HG03520 (cell line): ENCODE results near the gene IP6K2.

Experiments
- ATAC-seq: cut with Tn5 transposase; IDR thresholded peaks from one replicate; pipeline ENCODE4 v1.9.1; 2021; ENCODE audit warnings: mild to moderate bottlenecking, moderate library complexity; ENCODE audit not compliant: unreplicated experiment

IP6K2 gene

DNA sequence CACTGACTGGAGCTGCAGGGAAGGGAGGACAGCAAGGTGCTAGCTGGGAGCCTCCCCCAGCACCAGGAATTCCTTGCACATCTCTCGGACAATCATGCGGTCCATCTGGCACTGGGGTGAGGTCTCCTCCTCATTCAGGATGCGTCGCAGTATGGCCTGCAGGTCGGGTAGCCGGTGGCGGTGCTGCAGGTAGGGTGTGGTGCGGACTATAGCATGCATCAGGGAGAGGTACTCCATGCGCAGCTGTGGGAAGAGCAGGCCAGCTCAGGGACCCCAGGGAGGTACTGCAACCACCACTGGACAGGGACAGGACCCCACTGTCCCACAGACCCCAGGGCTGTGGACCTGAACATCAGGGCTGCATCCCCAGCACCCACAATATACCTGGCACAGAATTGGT, 42.5 kb downstream of the IP6K2 start:
- ATAC-seq, result no peak

DNA sequence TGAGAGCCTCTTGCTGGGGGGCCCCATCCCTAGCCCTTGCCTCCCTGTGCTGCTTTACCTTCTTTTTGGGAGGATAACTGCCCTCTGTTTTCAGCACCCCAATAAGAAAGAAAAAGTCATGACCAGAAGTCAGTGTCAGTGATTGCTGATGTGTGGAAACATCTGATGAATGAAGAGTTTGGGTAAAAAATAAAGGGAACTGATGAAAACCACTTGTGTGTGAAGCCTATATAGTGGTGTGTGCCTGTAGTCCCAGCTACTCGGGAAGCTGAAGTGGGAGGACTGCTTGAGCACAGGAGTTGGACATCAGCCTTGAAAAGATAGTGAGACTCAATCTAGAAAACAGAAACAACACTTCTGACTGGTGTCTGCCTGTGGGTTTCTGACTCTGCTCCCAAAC, 44.5 kb downstream of the IP6K2 start:
- ATAC-seq, result no peak

DNA sequence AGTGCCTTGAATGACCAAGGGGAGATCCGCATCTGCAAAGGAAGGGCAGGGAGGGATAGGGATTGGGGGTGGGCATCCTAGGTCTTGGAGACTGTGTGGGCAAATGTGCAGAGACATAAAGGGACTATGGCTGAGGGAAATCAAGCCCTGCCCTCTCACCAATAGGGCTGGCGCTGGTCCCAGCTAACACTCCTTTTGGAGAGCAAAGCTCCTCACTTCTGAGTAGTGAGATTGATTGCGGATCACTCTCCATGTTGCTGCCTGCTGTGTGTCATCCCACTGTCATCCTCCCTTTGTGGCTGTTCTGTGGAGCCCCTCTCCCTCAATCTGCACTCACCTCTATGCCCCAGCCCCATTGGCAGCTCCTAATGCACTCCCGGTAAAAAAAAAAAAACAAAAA, 52.1 kb downstream of the IP6K2 start:
- no peak for ATAC-seq

DNA sequence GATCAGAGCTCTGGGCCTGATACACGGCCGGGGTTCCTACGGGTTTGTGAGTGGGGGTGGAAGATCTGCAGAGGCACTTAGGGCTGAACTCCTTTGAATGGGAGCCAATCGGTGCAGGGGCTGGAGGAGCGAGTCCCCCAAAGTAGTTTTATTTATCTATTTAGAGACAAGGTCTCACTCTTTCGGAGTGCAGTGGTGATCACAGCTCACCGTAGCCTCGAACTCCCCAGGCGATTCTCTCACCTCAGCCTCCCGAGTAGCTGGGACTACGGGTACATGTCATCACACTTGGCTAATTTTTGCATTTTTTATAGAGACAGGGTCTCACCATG, 52.7 kb downstream of the IP6K2 start:
- ATAC-seq, result no peak

DNA sequence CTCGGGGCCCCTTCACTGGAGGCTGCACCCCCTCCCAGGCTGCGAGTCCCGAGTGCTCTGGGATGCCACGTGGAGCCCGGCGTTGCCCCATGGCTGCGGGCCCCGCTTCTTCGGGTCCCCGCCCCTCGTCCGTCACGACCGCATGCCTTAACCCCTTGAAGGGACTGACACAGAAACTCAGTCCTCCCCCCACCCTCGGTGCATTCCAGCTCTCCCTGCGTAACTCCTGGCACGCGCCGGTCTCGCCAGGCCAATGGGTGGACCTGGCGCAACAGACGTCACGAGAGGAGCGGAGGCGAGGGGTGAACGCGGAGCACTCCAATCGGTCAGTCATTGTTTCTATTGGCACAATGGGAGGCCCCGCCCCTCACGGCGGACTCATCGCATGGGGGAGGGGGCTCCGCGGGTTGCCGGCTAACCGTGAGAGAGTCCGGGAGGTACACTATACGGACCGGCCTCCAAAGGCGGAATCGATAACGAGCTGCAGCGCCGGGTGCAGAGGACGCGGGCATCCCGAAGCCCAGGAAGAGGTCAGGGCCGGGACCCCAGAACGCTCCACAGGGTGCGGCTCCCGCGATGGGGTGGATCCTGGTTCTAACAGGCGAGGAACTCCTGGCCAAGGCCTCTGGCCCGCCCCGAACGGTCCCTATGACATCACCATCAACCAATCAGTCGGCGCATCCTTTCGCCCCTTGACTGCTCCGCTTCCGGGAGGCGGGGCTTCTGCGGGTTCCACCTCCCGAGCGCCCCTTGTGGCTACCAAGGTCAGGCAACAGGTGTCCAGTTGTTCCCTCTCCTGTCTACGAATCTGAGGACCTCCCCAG, 53.3 kb downstream of the IP6K2 start:
- peak; percentile 79 for ATAC-seq

DNA sequence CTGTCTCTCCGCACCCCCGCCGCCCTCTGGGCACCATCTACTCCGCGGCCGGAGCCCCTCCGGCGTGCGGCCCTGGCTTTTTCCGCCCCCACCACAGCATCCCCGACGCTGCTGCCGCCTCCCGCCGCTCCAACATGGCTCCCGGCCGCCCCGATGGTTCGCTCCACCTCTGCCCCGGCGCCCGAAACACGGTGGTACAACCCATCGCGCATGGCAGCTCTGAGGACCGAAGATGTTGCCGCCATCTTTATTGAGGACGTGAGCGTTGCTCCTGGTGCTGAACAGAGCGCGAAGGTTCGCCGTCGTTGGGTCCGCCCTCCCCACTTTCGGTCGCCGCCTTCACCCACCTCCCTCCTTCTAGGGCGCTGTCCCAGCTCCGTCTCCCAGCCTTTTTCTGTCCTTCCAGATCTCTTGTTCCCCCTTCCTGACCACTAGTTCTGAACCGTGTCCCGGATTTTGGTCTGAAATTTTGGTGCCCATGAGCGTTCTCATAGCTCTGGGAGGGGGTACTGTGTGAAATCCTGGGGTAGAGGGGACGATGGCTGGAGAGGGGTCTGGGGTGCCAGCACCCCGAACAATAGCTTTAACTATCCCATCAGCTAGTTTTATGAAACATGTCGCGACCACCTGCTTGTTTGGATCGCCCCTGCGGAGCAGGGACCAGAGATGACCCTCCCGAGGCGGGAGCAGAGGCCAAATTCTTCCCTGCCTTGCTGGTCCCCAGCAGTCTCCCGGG, 54.1 kb downstream of the IP6K2 start, which contains the start of gene CELSR3:
Gene CELSR3 (minus strand): TSS at position 134 of the 736 bp plus-strand sequence. CDS start 252 bp downstream, outside the sequence.
- no peak for ATAC-seq

DNA sequence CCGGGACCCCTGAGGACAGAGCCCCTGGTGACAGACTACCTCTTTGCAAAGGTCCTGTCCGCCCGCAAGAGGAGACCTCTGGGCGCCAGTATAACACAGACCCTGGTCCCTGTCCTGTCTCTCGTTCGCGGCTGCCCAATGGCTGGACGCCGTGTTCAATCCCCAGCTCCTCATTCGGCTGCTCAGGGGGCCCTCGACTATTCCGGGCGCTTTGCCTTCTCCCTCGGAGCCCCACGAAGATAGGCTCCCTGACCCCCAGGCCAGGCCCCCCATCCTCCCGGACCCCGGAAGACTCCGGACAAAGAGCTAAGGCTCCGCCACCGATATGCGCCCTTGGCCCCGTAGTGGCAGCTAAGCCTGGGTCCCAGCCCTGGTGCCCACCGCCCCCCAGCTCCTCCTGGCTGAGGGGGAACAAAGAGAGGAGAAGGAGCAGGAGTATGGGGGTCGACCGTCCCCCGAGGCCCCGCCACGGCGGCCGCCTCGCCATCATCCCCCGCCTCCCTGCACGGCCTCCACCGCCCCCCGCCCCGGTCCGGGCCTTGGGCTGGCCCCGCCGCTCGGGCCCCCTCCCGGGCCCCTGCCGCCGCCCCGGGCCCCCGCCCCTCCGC, 54.8 kb downstream of the IP6K2 start:
- no peak for ATAC-seq

DNA sequence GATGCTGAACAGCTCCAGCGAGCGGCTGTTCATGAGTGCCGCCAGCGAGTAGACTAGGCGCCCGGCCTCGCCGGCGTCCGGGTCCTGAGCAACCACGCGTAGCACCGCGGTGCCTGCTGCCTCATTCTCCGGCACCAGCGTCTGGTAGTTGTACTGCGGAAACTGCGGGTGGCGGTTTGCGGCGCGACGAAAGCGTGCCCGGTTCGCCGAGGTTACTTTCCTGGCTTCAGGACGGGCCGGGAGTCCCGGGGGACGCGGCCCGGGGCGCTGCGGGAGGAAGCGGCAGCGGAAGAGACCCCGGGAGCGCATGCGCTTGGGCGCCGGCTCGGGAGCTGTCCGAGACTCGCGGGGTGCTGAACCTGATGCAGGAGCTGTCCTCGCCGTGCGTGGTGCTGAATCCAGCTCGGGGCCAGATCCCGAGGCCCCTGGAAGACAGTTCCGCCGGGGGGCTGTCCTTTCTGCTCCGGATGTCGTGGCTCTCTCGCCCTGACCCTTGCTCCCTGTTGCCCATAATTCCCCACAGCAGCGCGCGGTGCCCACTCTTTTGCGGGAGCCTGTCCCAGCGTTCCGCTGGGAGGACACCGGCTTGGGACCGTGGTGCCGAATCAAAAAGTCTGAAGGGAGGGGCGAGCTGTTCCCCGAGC, 55.4 kb downstream of the IP6K2 start:
- no peak for ATAC-seq

DNA sequence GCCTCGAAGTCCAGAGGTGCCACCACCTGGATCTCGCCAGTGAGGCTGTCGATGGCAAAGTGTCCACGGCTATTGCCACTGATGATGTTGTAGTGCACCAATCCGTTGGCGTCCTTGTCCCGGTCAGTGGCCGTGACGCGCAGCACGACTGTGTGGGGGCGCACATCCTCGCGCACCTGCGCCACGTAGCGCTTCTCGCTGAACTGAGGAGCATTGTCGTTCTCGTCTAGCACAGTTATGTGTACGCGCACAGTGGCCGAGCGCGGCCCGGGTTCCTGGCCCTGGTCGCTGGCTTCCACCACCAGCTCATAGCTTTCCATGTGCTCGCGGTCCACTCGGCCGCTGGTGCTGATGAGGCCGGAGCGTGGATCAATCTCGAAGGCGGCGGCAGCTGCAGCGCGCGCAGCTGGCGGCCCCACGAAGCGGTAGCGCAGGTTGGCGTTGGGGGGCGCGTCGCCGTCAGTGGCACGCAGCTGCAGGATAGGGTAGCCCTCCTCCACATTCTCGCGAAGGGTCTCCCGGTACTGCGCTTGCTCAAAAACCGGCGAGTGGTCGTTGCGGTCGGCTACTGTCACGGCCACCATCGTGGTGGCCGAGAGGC, 56.1 kb downstream of the IP6K2 start:
- no peak for ATAC-seq

DNA sequence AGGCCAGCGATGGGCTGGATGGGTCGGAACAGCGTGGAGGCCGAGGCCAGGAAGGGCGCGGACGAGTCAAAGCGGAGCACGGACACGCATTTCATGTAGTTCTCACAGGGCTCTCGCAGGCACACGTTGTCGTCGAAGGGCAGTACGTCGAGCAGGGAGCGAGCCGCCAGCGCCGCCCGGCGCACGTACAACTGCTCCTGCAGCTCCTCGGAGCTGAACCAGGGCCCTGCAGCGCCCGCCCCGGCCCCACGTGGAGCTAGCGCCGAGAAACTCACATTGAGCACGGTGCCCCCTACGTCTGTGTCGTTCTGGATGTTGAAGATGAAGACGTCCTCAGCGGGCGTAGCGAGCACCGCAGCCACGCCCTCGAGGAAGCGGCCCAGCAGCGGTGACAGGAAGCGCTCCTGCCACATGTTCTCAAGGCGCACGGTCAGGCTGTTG, 60.2 kb downstream of the IP6K2 start:
- no peak for ATAC-seq

DNA sequence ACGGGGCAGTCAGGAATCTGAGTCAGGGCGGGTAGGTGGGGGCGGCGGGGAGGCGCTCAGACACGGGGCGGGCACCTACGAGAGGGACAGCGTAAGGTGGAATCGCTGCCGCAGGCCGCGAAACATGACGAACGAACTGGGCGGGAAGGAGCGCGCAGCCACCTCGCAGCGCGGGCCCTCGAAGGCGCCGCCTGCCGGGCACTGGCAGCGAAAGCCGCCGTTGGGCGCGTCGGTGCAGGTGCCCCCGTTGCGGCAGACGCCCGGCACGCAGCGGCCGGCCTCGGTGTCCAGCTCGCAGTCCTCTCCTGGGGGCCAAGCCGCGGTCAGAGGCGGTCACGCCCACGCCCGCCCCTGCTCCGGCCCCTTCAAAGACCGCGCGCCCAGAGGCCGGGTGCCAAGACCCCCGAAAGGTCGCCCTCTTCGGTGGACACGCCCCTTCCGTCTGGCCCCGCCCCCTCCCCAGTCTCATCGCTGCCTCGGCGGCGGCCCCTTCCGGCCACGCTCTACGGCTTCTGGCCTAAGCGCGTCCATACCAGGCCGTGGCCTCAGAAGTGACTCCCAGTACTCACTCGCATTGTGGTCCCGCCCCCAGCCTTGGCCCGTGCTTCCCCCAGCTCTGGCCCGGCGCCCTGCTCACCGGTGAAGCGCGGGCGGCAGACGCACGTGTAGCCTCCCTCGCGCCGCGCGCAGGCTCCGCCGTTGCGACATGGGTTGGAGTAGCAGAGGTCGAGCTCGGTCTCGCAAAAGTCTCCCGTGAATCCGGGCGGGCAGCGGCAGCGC, 60.8 kb downstream of the IP6K2 start:
- no peak for ATAC-seq

DNA sequence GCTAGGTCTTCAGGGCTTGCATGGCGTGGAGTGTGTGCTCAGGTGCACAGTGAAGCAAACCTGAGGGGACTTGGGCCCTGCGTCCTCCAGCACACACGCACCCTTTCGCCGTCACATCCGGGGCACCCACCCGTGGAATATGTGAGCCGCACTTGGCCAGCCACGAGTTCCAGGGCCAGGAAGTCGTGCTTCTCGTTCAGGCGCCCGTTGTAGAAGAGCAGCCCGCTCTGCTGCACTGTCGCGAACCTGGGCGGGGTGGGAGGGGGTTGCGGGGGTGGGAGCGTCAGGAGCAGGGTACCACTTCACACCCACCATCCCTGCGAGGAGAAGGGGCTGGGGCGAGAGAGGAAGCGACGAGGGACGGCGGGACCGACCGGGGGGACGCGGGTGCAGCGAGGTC, 61.4 kb downstream of the IP6K2 start:
- no peak for ATAC-seq

DNA sequence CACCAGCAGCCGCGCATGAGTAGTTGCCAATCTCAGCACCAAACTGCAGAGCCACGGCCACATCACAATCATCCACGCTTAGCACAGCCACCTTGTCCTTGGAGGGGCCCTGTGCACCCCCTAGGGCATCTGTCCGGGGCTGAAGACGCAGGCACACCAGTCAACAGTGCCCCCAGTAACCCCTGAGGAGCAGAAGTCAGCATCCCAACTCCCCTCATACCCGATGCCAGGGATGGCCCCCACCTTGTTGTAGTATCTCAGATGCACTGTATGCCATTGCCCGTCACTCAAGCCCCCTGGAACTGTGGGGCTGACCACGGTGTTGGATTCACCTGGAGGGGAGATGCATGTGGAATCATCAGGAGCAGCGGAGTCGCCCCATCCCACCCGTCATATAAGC, 62.0 kb downstream of the IP6K2 start:
- ATAC-seq, result no peak

DNA sequence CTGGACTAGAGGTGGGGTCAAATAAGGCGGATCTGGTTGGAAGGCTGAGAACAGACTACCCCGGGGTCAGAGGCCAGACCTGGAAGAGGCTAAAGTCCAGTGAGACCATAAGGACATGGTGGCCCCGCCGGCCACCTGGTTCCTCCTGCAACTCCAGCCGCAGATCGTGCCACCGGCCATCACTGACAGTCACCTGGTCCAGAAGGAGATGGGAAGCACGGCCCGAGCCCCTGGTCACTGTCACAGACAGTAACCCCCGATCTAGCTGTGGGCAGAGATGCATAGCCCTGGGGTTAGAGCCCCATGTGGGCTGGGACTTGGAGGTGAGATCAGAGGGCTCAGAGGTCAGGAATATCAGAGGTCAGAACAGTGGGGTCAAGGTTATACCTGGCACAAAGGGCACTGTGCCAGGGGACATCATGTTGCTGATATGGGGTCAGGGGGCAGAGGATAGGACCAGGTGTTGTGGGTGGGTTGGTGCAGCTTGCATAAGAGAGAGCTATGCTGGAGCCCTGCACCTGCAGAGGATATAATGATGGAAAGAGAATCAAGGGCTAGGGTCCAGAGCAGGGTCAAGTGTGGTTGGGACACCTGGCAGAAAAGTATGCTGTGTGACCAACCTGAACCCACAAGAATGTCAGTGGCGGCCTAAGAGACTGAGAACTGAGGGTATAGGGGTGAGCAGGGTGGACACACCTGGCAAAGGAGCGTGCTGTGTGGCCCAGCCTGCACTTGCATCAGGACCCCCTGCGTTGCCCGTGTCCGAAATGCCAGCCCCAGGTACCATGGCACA, 63.9 kb downstream of the IP6K2 start:
- no peak for ATAC-seq

DNA sequence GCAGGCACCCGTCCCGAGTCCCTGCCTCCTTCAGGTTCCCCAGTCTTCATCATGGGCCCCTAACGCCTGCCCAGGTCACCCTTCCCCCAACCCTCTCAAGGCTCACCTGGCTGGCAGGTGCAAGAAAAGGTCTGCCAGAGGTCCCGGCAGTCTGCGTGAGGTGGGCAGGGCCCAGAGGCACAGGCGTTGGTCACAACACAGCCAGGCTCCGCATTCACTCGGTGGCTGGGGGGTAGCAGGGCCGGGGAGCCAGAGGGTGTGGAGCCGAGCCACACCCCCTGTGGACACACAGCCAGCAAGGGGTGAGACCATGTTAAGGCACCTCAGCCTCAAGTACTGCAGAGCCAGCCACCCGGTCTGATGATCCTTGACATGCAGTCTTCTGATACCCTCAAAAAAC, 65.2 kb downstream of the IP6K2 start:
- no peak for ATAC-seq

DNA sequence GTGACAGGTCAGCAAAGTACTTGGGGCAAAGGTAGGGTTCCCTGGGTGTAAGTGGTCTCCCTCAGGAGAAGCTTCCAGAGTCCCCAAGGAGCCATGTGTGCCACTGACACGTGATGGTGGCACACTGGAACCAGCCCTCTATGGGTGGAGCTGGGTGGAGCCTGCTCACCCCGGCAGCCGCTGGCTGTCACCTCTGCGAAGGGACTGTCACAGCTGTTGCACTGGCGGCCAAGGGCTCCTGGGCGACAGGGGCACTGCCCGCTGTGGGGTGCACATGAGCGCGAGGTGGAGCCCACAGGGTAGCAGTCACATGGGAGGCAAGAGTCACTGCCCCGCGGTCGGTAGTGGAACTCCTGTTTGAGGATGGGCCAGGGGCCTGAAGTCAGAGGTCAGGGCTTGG, 66.3 kb downstream of the IP6K2 start:
- no peak for ATAC-seq

DNA sequence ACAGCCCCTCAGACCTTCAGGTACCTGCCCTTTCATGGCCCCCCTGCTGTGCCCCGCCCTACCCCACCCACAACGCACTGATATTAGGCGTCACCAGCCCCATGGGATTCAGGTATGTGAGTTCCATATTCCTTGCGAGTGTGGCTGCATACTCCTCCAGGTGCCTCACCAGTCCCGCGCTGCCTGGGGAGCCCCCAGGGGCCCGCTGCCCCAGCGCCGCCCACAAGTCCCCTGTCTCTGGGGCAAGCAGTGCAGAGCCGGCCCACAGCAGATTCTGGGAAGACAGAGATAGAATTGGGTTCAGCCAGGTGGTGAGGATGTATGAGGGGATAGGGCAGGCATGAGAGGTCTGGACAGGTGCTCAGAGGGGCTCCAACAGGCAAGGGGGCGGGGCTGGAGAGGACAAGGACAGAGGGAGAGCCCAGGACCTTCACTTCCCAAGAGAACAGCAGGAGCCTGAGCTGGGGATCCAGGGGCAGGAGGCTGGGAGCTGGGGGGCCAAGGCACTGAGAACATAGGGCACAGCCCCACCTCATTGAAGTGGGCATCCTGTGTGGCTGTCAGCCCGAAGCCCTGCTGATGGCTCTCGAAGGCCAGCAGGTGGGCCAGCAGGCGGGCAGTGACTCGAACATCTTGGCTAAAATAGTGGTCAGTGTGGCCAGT, 68.7 kb downstream of the IP6K2 start:
- no peak for ATAC-seq

DNA sequence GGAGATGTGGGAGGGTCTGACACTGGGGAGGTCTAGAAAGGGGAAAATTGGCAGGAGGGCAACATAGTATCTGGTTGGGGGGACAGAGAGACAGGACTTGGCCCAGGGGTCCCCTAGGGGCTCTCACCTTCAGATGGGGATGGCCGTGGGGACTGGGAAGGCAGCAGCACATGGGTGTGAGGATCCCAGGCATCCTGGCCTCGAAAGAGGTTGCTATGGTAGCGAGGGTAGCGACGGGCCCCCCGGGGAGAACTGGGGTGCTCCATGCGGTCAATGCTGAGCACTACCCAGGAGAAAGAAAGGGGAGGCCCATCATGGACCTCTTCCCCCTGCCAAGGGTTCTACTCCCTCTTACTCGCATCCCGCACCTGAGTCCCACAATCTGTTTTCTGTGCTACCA, 69.3 kb downstream of the IP6K2 start:
- no peak for ATAC-seq
